SU-DHL-6 (cell line): ENCODE results near the gene TMCO4.

Experiments
- H2AFZ ChIP-seq: fragments of 200-600 bp; sonication (generic); 2 replicates; pipeline ENCODE4 v1.6.1; 2014; ENCODE audit warnings: low read depth, mild to moderate bottlenecking, moderate library complexity, mixed read lengths, antibody characterized with exemption, low read length; ENCODE audit not compliant: severe bottlenecking
- H3F3A ChIP-seq: fragments of 200-600 bp; shearing (Covaris generic); 2 replicates; pipeline ENCODE4 v1.6.0; 2016; ENCODE audit warnings: antibody characterized with exemption, mild to moderate bottlenecking; ENCODE audit not compliant: insufficient read depth
- H3K27ac ChIP-seq: fragments of 200-600 bp; sonication (generic); 2 replicates; pipeline ENCODE4 v1.5.1; 2016; ENCODE audit warnings: low read depth, mild to moderate bottlenecking, low read length, moderate library complexity, mixed read lengths
- H3K27me3 ChIP-seq: fragments of 200-600 bp; sonication (generic), shearing (Covaris generic); 2 replicates; pipeline ENCODE4 v1.6.0; 2014; ENCODE audit warnings: mild to moderate bottlenecking, low read length
- H3K36me3 ChIP-seq: fragments of 200-600 bp; sonication (generic); 2 replicates; pipeline ENCODE4 v1.6.1; 2014; ENCODE audit warnings: mild to moderate bottlenecking, low read length, mixed read lengths
- H3K4me2 ChIP-seq: fragments of 300-600, 200-600 bp; shearing (Covaris generic), sonication (generic); 2 replicates; pipeline ENCODE4 v1.6.0; 2014; ENCODE audit warnings: low read length, low read depth, mild to moderate bottlenecking; ENCODE audit not compliant: poor library complexity, severe bottlenecking
- H3K4me3 ChIP-seq: fragments of 200-600 bp; sonication (generic); 2 replicates; pipeline ENCODE4 v1.5.1; 2014; ENCODE audit warnings: antibody characterized with exemption, low read length, mild to moderate bottlenecking, mixed read lengths; ENCODE audit not compliant: insufficient read depth, poor library complexity, severe bottlenecking
- H3K79me2 ChIP-seq: fragments of 200-600 bp; sonication (generic); 2 replicates; pipeline ENCODE4 v1.6.1; 2014; ENCODE audit warnings: mild to moderate bottlenecking, low read length, moderate library complexity; ENCODE audit not compliant: insufficient read depth
- H3K9ac ChIP-seq: fragments of 200-600 bp; sonication (generic); 2 replicates; pipeline ENCODE4 v1.7.0; 2014; ENCODE audit warnings: mild to moderate bottlenecking, low read length
- H3K9me2 ChIP-seq: fragments of 200-600 bp; sonication (generic); replicated peaks from 2 replicates; pipeline ENCODE4 v1.6.1; 2014; ENCODE audit warnings: low read length; ENCODE audit not compliant: insufficient read depth
- H3K9me3 ChIP-seq: fragments of 200-600 bp; sonication (generic); 2 replicates; pipeline ENCODE4 v1.6.1; 2014; ENCODE audit warnings: low read length, mixed read lengths; ENCODE audit not compliant: insufficient read depth
- H4K20me1 ChIP-seq: fragments of 200-600 bp; sonication (generic); 2 replicates; pipeline ENCODE4 v1.6.1; 2014; ENCODE audit warnings: low read depth, mild to moderate bottlenecking, antibody characterized with exemption, low read length, moderate library complexity, mixed read lengths
- EZH2phosphoT487 ChIP-seq: fragments of 200-600 bp; sonication (generic), shearing (Covaris generic); conservative IDR thresholded peaks from 2 replicates; pipeline ENCODE4 v1.6.1; 2018; ENCODE audit warnings: mild to moderate bottlenecking, antibody characterized with exemption, low read length, moderate library complexity, mixed read lengths
- TF ChIP-seq, protein P1 (sequence below): fragments of 200-600 bp; sonication (generic); IDR thresholded peaks from one replicate; pipeline ENCODE4 v1.5.1; 2017; ENCODE audit warnings: antibody characterized with exemption, mild to moderate bottlenecking, low read length, moderate library complexity; ENCODE audit not compliant: insufficient read depth, poor library complexity, severe bottlenecking

TMCO4 gene

DNA sequence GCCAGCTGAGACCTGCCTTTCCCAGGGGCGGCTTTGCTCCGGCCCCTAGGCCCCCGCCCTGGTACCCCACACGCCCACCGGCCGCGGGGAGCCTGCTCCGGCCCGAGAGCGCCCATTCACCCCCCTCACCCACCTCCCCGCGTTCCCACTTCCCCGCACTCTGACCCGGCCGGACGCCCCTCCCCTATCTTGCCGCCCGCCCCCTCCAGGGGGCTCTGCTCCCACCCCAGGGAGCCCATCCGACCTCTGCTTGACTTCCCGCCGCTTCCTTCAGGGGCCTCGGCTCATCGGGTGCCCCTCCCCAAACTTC lies 134.6 kb downstream of the TMCO4 start:
- no peaks in the 10 kb centered on the region for H4K20me1 ChIP-seq
- no peaks in the 10 kb centered on the region for H3K36me3 ChIP-seq
- no peaks in the 10 kb centered on the region for H3F3A ChIP-seq
- no peak overlapping the region for H3K4me2 ChIP-seq
- no peaks in the 10 kb centered on the region for H3K27me3 ChIP-seq
- TF ChIP-seq EZH2phosphoT487 = no peak
- TF ChIP-seq, protein P1, sequence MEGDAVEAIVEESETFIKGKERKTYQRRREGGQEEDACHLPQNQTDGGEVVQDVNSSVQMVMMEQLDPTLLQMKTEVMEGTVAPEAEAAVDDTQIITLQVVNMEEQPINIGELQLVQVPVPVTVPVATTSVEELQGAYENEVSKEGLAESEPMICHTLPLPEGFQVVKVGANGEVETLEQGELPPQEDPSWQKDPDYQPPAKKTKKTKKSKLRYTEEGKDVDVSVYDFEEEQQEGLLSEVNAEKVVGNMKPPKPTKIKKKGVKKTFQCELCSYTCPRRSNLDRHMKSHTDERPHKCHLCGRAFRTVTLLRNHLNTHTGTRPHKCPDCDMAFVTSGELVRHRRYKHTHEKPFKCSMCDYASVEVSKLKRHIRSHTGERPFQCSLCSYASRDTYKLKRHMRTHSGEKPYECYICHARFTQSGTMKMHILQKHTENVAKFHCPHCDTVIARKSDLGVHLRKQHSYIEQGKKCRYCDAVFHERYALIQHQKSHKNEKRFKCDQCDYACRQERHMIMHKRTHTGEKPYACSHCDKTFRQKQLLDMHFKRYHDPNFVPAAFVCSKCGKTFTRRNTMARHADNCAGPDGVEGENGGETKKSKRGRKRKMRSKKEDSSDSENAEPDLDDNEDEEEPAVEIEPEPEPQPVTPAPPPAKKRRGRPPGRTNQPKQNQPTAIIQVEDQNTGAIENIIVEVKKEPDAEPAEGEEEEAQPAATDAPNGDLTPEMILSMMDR = no peak
- H3K9me3 ChIP-seq = no peaks in the 10 kb centered on the region
- H3K4me3 ChIP-seq = no peak overlapping the region
- no peak overlapping the region for H2AFZ ChIP-seq
- no peaks in the 10 kb centered on the region for H3K9me2 ChIP-seq
- no peaks in the 10 kb centered on the region for H3K79me2 ChIP-seq
- H3K9ac ChIP-seq = no peak overlapping the region
- no peak overlapping the region for H3K27ac ChIP-seq

DNA sequence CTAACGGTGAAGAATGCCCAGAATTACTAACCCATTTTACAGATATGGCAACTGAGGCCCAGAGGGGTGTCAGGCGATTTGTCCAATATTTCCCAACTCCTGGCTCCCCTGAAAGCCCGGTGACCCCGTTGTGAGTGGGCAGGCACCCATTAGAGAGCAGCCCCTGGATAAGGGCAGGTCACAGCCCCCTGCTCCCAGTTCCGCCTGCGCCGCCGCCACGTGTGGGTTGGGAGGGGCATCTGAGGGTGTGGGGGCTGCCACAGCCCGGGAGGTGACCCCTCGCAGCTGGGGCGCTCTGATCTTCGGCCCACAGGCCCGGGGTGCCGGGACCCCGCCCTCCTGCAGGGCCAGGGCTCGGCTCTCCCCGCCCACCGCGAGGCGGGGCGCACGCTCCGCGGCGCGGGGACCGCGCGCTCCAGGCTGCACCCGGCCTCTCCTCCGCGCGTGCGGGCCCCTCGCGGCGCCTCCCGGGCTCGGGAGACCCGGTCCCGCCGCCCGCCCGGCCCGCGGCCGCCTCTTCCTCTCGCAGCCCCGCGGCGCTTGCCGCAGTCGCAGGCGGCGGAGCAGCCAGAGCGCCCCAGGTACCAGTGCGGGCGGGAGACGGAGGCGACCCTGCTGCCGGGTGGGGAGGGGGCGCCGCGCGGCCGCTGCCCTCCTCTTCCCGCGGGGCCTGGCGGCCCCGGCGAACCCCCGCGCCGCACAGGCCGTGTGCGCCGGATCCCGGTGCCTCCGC lies 135.1 kb downstream of the TMCO4 start, which contains the start of gene HTR6:
TSS of gene HTR6 (plus strand) at position 423 of the 733 bp plus-strand sequence. CDS start 879 bp downstream, outside the sequence.
- no peaks in the 10 kb centered on the region for H3K79me2 ChIP-seq
- no peaks in the 10 kb centered on the region for H3F3A ChIP-seq
- no peaks in the 10 kb centered on the region for H4K20me1 ChIP-seq
- H3K4me3 ChIP-seq = no peak within 1 kb of the TSS
- no peak within 1 kb of the TSS for H3K4me2 ChIP-seq
- H3K9ac ChIP-seq = no peak within 1 kb of the TSS
- H3K27me3 ChIP-seq = no peaks in the 10 kb centered on the region
- no peaks in the 10 kb centered on the region for H3K9me3 ChIP-seq
- no peak within 1 kb of the TSS for H3K27ac ChIP-seq
- TF ChIP-seq, protein P1 = no peak
- no peak for TF ChIP-seq EZH2phosphoT487
- no peak within 1 kb of the TSS for H2AFZ ChIP-seq
- H3K36me3 ChIP-seq = no peaks in the 10 kb centered on the region
- no peaks in the 10 kb centered on the region for H3K9me2 ChIP-seq

DNA sequence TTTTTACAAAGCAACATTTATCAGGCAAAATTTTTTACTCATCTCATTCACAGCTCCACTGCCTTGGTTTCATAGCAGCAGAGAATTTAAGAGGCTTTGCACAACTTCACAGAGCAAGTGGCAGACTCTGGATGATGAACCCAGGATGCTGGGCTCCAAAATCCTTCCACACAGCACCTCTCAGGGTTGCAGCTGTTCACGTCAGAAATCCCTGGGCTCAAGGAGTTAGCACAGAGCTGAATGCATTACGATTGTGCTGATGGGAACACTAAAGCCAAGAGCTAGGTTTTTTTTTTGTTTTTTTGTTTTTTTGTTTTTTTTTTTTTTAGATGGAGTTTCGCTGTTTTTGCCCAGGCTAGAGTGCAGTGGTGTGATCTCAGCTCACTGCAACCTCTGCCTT lies 137.4 kb downstream of the TMCO4 start:
- no peaks in the 10 kb centered on the region for H3K27me3 ChIP-seq

More for the DNA sequence above, 137.4 kb downstream of the TMCO4 start:
- TF ChIP-seq, protein P1 = no peak
- TF ChIP-seq EZH2phosphoT487 = no peak
- Histone ChIP-seq H3K36me3 (no peaks in the 10 kb centered on the region), H3K9ac (no peak overlapping the region), H3K9me3 (no peaks in the 10 kb centered on the region), H3K4me2 (no peak overlapping the region), H3K9me2 (no peaks in the 10 kb centered on the region), H2AFZ (no peak overlapping the region), H4K20me1 (no peaks in the 10 kb centered on the region), H3F3A (no peaks in the 10 kb centered on the region), H3K79me2 (no peaks in the 10 kb centered on the region), H3K27ac (no peak overlapping the region), H3K4me3 (no peak overlapping the region)
